Hepatocyte (in vitro differentiated cells): ENCODE results near the gene SLC7A4.
"Not testable (repeated sequence)": the region's sequence is repeated elsewhere in the genome, so short reads cannot be mapped to it uniquely, and the experiment has no call there.

Experiments
- CTCF ChIP-seq: fragments of 200-600 bp; sonication (generic); IDR thresholded peaks from 2 replicates; pipeline ENCODE4 v1.5.1; 2016; ENCODE audit warnings: antibody characterized with exemption, mild to moderate bottlenecking; ENCODE audit not compliant: poor library complexity
- EZH2phosphoT487 ChIP-seq: fragments of 200-600 bp; sonication (generic); IDR thresholded peaks from one replicate; pipeline ENCODE4 v1.6.1; 2018; ENCODE audit warnings: antibody characterized with exemption, mild to moderate bottlenecking, low read depth, moderate library complexity; ENCODE audit not compliant: unreplicated experiment, severe bottlenecking

- not testable (repeated sequence) for TF ChIP-seq CTCF, EZH2phosphoT487
Observed at GRCh38 chr22:21009208-21009607, 23.2 kb downstream of the SLC7A4 start.
